Aorta (tissue), 5 donors: ENCODE data around the gene TEAD1. TPM values are rescaled to one million over a fixed set of nuclear protein-coding genes. Genes with fewer than 3 reads are reported as not detected.

ENCODE experiments used
- ATAC-seq: fragments of 200-7000 bp; cut with Tn5 transposase; one replicate; pipeline ENCODE4 v1.9.1; 2022; ENCODE audit warnings: moderate library complexity; ENCODE audit not compliant: low FRiP score
- DNase-seq, 2 donors: peaks; one replicate each; pipeline ENCODE4 v3.0.0-alpha.2; 2020
- H3K27ac ChIP-seq, 2 donors: one replicate each; pipeline ENCODE4 v1.5.1; 2013; ENCODE audit warnings: low read length in 2 of 2, mild to moderate bottlenecking in 2 of 2, moderate library complexity in 2 of 2, control low read depth in 1 of 2, inconsistent platforms in 1 of 2, low read depth in 1 of 2
- H3K27me3 ChIP-seq, 2 donors: one replicate each; pipeline ENCODE4 v1.6.1; 2013; ENCODE audit warnings: control low read depth in 1 of 2, low read length in 1 of 2, mild to moderate bottlenecking in 1 of 2, moderate library complexity in 1 of 2; ENCODE audit not compliant: insufficient read depth in 2 of 2, control insufficient read depth in 1 of 2
- H3K36me3 ChIP-seq, 2 donors: one replicate each; pipeline ENCODE4 v1.6.1; 2013; ENCODE audit warnings: control low read depth in 1 of 2, low read length in 1 of 2, mild to moderate bottlenecking in 1 of 2; ENCODE audit not compliant: insufficient read depth in 2 of 2, control insufficient read depth in 1 of 2
- H3K4me1 ChIP-seq, 2 donors: one replicate each; pipeline ENCODE4 v1.6.1; 2013; ENCODE audit warnings: low read length in 2 of 2, control low read depth in 1 of 2, mild to moderate bottlenecking in 1 of 2, moderate library complexity in 1 of 2; ENCODE audit not compliant: insufficient read depth in 2 of 2, control insufficient read depth in 1 of 2
- H3K4me3 ChIP-seq, 2 donors: one replicate each; pipeline ENCODE4 v1.5.1; 2013; ENCODE audit warnings: low read length in 2 of 2, control low read depth in 1 of 2, mild to moderate bottlenecking in 1 of 2
- H3K9me3 ChIP-seq: one replicate; pipeline ENCODE4 v1.6.1; 2013; ENCODE audit warnings: mild to moderate bottlenecking, low read length; ENCODE audit not compliant: control insufficient read depth
- WGBS, 2 donors: extraction: QIAGEN DNeasy Blood & Tissue Kit; methylation state at CpG; one replicate each; pipeline ENCODE4 v1.1.7; 2013; 5-methylcytosine and 5-hydroxymethylcytosine counted together
- intact Hi-C, 2 donors: fragments of 100-400 bp; cut with DNase I; formaldehyde crosslinking; loops; one replicate each; pipeline versions ENCODE4 v1.14.2 to v1.15.0; 2022
- polyA plus RNA-seq, 2 donors: library from polyadenylated mRNA; stranded (reverse); fragments of 200-250 nt; gene quantifications; one replicate each; pipeline ENCODE4 v1.2.3, GENCODE V29; 2013
- total RNA-seq, 2 donors: library from RNA; stranded (reverse); fragmentation: NEBNext Ultra II Directional; extraction: Animal tissue kit (Norgen Biotek cat#: 25700); gene quantifications; one replicate each; pipeline ENCODE4 v1.2.1, GENCODE V29; 2021
- donor health status: healthy with polysubstance abuse.
- donor health status: Bipolar disorder and iron deficiency.
- donor health status: DM: no; HTN: no; CAD: no.
- donor health status: DM: no; HTN: no; CAD: no.
- donor health status: DM: yes; HTN: yes; CAD: no.

The TEAD1 gene
- total and polyA plus RNA-seq, 4 donors = 10.8 to 64.9 (median 34.3) TPM

GRCh38 chr11:12727563-12728211 is 53.5 kb downstream of the TEAD1 start:
- Histone ChIP-seq H3K4me1 (peaks cover 3 to 7% of the 10 kb centered on the region in 2 donors), H3K4me3 (no peak overlapping the region), H3K27me3 (no peaks in the 10 kb centered on the region), H3K27ac (no peak overlapping the region), H3K36me3 (no peaks in the 10 kb centered on the region), H3K9me3 (no peaks in the 10 kb centered on the region)
- ATAC-seq (no peak), DNase-seq (no peak)
- WGBS, 2 donors = 14% methylated on average over 5 of the region's 5 CpGs
- intact Hi-C loops = no loop called here

GRCh38 chr11:12728417-12728816 is 54.2 kb downstream of the TEAD1 start:
- no peaks in the 10 kb centered on the region for H3K27me3 ChIP-seq
- no peak overlapping the region for H3K4me3 ChIP-seq
- DNase-seq (no peak), ATAC-seq (no peak)
- WGBS, 2 donors = 55 to 61% methylated on average over 4 of the region's 4 CpGs
- intact Hi-C loops = no loop called here
- no peaks in the 10 kb centered on the region for H3K9me3 ChIP-seq
- H3K27ac ChIP-seq = no peak overlapping the region
- no peaks in the 10 kb centered on the region for H3K36me3 ChIP-seq
- H3K4me1 ChIP-seq = peaks cover 3 to 7% of the 10 kb centered on the region in 2 donors

GRCh38 chr11:12729941-12730340 is 55.7 kb downstream of the TEAD1 start:
- Histone ChIP-seq H3K27me3 (no peaks in the 10 kb centered on the region), H3K4me3 (no peak overlapping the region), H3K9me3 (no peaks in the 10 kb centered on the region), H3K27ac (no peak overlapping the region), H3K4me1 (peaks cover 3 to 7% of the 10 kb centered on the region in 2 donors), H3K36me3 (no peaks in the 10 kb centered on the region)
- no peak for DNase-seq
- WGBS, 2 donors = 93 to 97% methylated on average over 5 of the region's 5 CpGs
- ATAC-seq = no peak
- intact Hi-C loops = no loop called here

- no peak for ATAC-seq
- Histone ChIP-seq H3K36me3 (no peaks in the 10 kb centered on the region), H3K4me1 (peaks cover 3 to 5% of the 10 kb centered on the region in 2 donors), H3K27ac (no peak overlapping the region), H3K9me3 (no peaks in the 10 kb centered on the region), H3K4me3 (no peak overlapping the region), H3K27me3 (no peaks in the 10 kb centered on the region)
- intact Hi-C loops = no loop called here
- DNase-seq = no peak
- WGBS, 2 donors = 86 to 92% methylated on average over 3 of the region's 3 CpGs
Measured at GRCh38 chr11:12731841-12732336, 57.7 kb downstream of the TEAD1 start.

- Histone ChIP-seq H3K27ac (no peak overlapping the region), H3K36me3 (no peaks in the 10 kb centered on the region), H3K9me3 (no peaks in the 10 kb centered on the region), H3K4me3 (no peak overlapping the region), H3K4me1 (peaks cover under 1 to 1% of the 10 kb centered on the region in 2 donors), H3K27me3 (no peaks in the 10 kb centered on the region)
- intact Hi-C loops = no loop called here
- WGBS, 2 donors = 94 to 96% methylated on average over 2 of the region's 2 CpGs
- no peak for ATAC-seq
- no peak for DNase-seq
Measured at GRCh38 chr11:12733091-12733490, 58.9 kb downstream of the TEAD1 start.

GRCh38 chr11:12734625-12735024 is 60.4 kb downstream of the TEAD1 start:
- intact Hi-C loops = no loop called here
- H3K4me1 ChIP-seq = no peaks in the 10 kb centered on the region
- ATAC-seq = no peak
- no peaks in the 10 kb centered on the region for H3K36me3 ChIP-seq
- 96 to 98% methylated on average over 4 of the region's 4 CpGs for WGBS, 2 donors
- H3K27ac ChIP-seq = no peak overlapping the region
- no peak for DNase-seq
- no peak overlapping the region for H3K4me3 ChIP-seq
- H3K9me3 ChIP-seq = no peaks in the 10 kb centered on the region
- H3K27me3 ChIP-seq = no peaks in the 10 kb centered on the region

GRCh38 chr11:12735262-12735661 is 61.0 kb downstream of the TEAD1 start:
- WGBS, 2 donors = 90 to 91% methylated on average over 7 of the region's 7 CpGs
- H3K36me3 ChIP-seq = no peaks in the 10 kb centered on the region
- H3K9me3 ChIP-seq = no peaks in the 10 kb centered on the region
- H3K27ac ChIP-seq = no peak overlapping the region
- H3K4me3 ChIP-seq = no peak overlapping the region
- DNase-seq = no peak
- H3K4me1 ChIP-seq = no peaks in the 10 kb centered on the region
- ATAC-seq = no peak
- intact Hi-C loops = no loop called here
- no peaks in the 10 kb centered on the region for H3K27me3 ChIP-seq

GRCh38 chr11:12737024-12737423 is 62.8 kb downstream of the TEAD1 start:
- Histone ChIP-seq H3K36me3 (no peaks in the 10 kb centered on the region), H3K4me1 (no peaks in the 10 kb centered on the region), H3K27ac (no peak overlapping the region), H3K9me3 (no peaks in the 10 kb centered on the region), H3K27me3 (no peaks in the 10 kb centered on the region), H3K4me3 (no peak overlapping the region)
- intact Hi-C loops = no loop called here
- no peak for DNase-seq
- ATAC-seq = no peak
- 70 to 83% methylated on average over 2 of the region's 2 CpGs for WGBS, 2 donors

- Histone ChIP-seq H3K9me3 (no peaks in the 10 kb centered on the region), H3K27ac (no peak overlapping the region), H3K4me3 (no peak overlapping the region), H3K36me3 (no peaks in the 10 kb centered on the region), H3K4me1 (peaks cover 0 to 3% of the 10 kb centered on the region in 2 donors), H3K27me3 (no peaks in the 10 kb centered on the region)
- no peak for ATAC-seq
- intact Hi-C loops = no loop called here
- DNase-seq = no peak
- 26 to 53% methylated on average over 1 of the region's 1 CpG for WGBS, 2 donors
Measured at GRCh38 chr11:12741671-12742216, 67.5 kb downstream of the TEAD1 start.
